Lung (tissue), 12 donors: ENCODE data around the gene PRR4. TPM values are rescaled to one million over a fixed set of nuclear protein-coding genes. Genes with fewer than 3 reads are reported as not detected.
A peak's percentile ranks its signal among the peaks of the same experiment; 100 is the strongest.

Experiments used
- ATAC-seq: fragments of 200-7000 bp; cut with Tn5 transposase; one replicate; pipeline ENCODE4 v1.9.1; 2020; ENCODE audit warnings: moderate number of reproducible peaks; ENCODE audit not compliant: insufficient read depth, low FRiP score
- DNase-seq, 3 donors: peaks; one replicate each; pipeline ENCODE4 v3.0.0-alpha.2; 2013 to 2017
- H3K27ac ChIP-seq, 2 donors: one replicate each; pipeline ENCODE4 v1.5.1; 2013; ENCODE audit warnings: mild to moderate bottlenecking in 2 of 2, moderate library complexity in 2 of 2, control low read depth in 1 of 2, inconsistent platforms in 1 of 2, low read depth in 1 of 2, low read length in 1 of 2
- H3K27me3 ChIP-seq, 3 donors: one replicate each; pipeline ENCODE4 v1.5.1; 2013; ENCODE audit warnings: low read length in 2 of 3; ENCODE audit not compliant: control insufficient read depth in 3 of 3, insufficient read depth in 3 of 3
- H3K36me3 ChIP-seq, 4 donors: one replicate each; pipeline ENCODE4 v1.5.1; 2013; ENCODE audit warnings: low read length in 4 of 4, mild to moderate bottlenecking in 1 of 4, moderate library complexity in 1 of 4; ENCODE audit not compliant: control insufficient read depth in 4 of 4, insufficient read depth in 4 of 4
- H3K4me1 ChIP-seq, 5 donors: one replicate each; pipeline ENCODE4 v1.5.1; 2013; ENCODE audit warnings: low read length in 5 of 5, mild to moderate bottlenecking in 2 of 5, moderate library complexity in 1 of 5; ENCODE audit not compliant: control insufficient read depth in 5 of 5, insufficient read depth in 5 of 5
- H3K4me3 ChIP-seq: one replicate; pipeline ENCODE4 v1.5.1; 2013; ENCODE audit warnings: mild to moderate bottlenecking, control low read depth, moderate library complexity
- H3K9ac ChIP-seq, 2 donors: one replicate each; pipeline ENCODE4 v1.5.1; 2013; ENCODE audit warnings: low read length in 2 of 2, control low read depth in 1 of 2; ENCODE audit not compliant: insufficient read depth in 1 of 2
- H3K9me3 ChIP-seq, 4 donors: one replicate each; pipeline ENCODE4 v1.5.1; 2013; ENCODE audit warnings: low read length in 3 of 4, mild to moderate bottlenecking in 1 of 4, moderate library complexity in 1 of 4; ENCODE audit not compliant: control insufficient read depth in 4 of 4, insufficient read depth in 3 of 4
- WGBS, 2 donors: extraction: QIAGEN DNeasy Blood & Tissue Kit; methylation state at CpG; one replicate each; pipeline ENCODE4 v1.1.7; 2013; 5-methylcytosine and 5-hydroxymethylcytosine counted together
- polyA plus RNA-seq, 2 donors: library from polyadenylated mRNA; stranded (reverse); fragments of 200-250 nt; gene quantifications; one replicate each; pipeline ENCODE4 v1.2.1, GENCODE V29; 2013
- total RNA-seq, 2 donors: library from RNA; depleted of rRNA in 1 of 2; stranded (reverse); fragments of >200 nt in 1 of 2; gene quantifications; one replicate each; pipeline ENCODE4 v1.2.1, GENCODE V29; 2014 to 2021
- TF ChIP-seq, protein P1 (sequence below): IDR thresholded peaks from 2 replicates; pipeline ENCODE4 v1.5.1; 2012; ENCODE audit warnings: mild to moderate bottlenecking; ENCODE audit errors: control extremely low read depth, extremely low read depth
- donor health status: control.
- donor health status: control.
- donor health status: Bipolar disorder and iron deficiency.
- donor health status: healthy.
- donor health status: DM: yes; HTN: yes; CAD: no.

PRR4 gene
- total and polyA plus RNA-seq, 4 donors, result 2.2 to 7.3 (median 3.5) TPM

DNA sequence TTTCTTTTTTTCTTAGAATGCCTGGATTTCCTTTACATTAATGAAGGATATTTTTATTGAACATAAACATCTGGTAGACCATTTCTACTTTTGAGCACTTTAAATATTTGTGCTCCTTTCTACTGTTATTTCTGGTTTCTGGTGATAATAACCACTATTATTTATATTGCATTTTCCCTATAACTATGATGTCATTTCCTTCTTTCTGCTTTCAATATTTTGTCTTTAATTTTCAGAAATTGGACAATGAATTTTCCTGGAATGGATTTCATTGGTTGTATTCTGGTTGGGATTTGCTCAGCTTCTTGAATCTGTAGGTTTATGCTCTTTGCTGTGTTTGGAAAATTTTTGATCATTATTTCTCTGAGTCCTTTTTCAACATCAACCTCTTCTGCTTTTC is 40.0 kb upstream of the PRR4 start:
- TF ChIP-seq, protein P1, sequence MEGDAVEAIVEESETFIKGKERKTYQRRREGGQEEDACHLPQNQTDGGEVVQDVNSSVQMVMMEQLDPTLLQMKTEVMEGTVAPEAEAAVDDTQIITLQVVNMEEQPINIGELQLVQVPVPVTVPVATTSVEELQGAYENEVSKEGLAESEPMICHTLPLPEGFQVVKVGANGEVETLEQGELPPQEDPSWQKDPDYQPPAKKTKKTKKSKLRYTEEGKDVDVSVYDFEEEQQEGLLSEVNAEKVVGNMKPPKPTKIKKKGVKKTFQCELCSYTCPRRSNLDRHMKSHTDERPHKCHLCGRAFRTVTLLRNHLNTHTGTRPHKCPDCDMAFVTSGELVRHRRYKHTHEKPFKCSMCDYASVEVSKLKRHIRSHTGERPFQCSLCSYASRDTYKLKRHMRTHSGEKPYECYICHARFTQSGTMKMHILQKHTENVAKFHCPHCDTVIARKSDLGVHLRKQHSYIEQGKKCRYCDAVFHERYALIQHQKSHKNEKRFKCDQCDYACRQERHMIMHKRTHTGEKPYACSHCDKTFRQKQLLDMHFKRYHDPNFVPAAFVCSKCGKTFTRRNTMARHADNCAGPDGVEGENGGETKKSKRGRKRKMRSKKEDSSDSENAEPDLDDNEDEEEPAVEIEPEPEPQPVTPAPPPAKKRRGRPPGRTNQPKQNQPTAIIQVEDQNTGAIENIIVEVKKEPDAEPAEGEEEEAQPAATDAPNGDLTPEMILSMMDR, result no peak
- DNase-seq, result no peak
- no peak overlapping the region for H3K9ac ChIP-seq
- H3K4me3 ChIP-seq, result no peak overlapping the region
- no peak for ATAC-seq
- H3K27ac ChIP-seq, result no peak overlapping the region
- H3K9me3 ChIP-seq, result peaks cover 0 to 4% (median 0%) of the 10 kb centered on the region in 4 donors
- peaks cover 0 to 7% (median 0%) of the 10 kb centered on the region in 5 donors for H3K4me1 ChIP-seq
- peaks cover 0 to 2% (median 0%) of the 10 kb centered on the region in 4 donors for H3K36me3 ChIP-seq
- no peaks in the 10 kb centered on the region for H3K27me3 ChIP-seq

DNA sequence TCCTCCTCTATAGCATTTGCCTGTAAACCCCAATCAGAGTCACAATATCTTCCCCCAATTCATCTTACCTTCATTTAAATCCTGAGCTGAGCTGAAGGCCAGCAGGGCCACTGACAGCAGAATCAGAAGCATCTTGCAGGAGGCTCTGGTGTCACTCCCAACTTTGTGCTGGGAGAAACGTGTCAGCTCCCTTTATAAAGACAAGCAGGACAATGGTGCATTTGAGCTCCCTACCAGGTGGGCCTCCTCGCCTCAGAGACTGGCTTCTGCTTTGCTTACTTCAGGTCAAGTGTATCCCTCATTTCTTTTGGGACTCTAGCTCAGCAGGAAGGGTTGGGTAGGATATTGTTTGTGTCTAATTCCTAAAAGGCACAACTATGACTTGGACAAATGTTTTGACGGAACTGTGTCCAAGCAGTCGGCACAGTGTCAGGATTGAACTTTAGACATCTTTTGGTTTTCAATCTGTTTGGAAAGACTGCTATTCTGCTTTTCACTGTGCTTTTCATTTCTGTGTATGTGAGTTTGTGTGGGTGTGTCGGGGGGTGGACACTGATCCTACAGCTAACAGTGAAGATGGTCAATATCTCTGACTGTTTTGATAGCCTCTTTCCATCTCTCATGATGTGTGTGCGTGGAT is 34.9 kb upstream of the PRR4 start, which contains the start of gene PRH1:
Gene PRH1, minus strand, starts transcription at position 170 of the 640 bp plus-strand sequence. Its CDS starts 38 bp downstream, at position 132.
- Histone ChIP-seq H3K9ac (no peak within 1 kb of the TSS), H3K4me1 (peaks cover 0 to 4% (median 0%) of the 10 kb centered on the region in 5 donors), H3K27ac (no peak within 1 kb of the TSS), H3K27me3 (no peaks in the 10 kb centered on the region), H3K9me3 (peaks cover 0 to 2% (median 0%) of the 10 kb centered on the region in 4 donors), H3K36me3 (peaks cover 0 to 4% (median 1%) of the 10 kb centered on the region in 4 donors), H3K4me3 (no peak within 1 kb of the TSS)
- 95 to 97% methylated on average over 6 of the region's 6 CpGs for WGBS, 2 donors
- TF ChIP-seq, protein P1, result no peak
- ATAC-seq (no peak), DNase-seq (no peak)

DNA sequence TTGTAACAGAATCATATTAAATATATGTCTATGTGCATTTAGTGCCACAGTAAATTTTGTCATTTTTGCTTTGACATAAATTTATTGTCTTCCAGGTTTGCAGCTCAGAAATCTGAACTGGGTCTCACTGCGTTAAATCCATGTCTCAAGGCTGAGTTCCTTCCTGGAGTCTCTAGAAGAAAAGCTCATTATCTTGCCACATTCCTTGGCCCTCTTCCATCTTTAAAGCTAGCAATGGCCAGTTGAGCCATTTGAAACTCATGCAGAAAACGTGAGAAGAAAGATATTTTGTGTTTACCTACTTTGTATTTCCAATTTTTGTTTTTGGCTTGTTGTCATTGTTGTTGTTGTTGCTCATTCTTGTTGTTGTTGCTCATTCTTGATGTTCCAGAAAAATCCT is 24.1 kb upstream of the PRR4 start:
- Histone ChIP-seq H3K36me3 (peaks cover 0 to 7% (median 4%) of the 10 kb centered on the region in 4 donors), H3K4me1 (peaks cover 0 to 3% (median 0%) of the 10 kb centered on the region in 5 donors), H3K9ac (no peak overlapping the region), H3K27ac (no peak overlapping the region), H3K9me3 (peaks cover 0 to 5% (median under 1%) of the 10 kb centered on the region in 4 donors), H3K27me3 (no peaks in the 10 kb centered on the region), H3K4me3 (no peak overlapping the region)
- TF ChIP-seq, protein P1, result no peak
- ATAC-seq (no peak), DNase-seq (peak in 2 of 3 donors; percentile 55 to 71)
- 46 to 57% methylated on average over 2 of the region's 2 CpGs for WGBS, 2 donors
